ENCODE results near the gene LOXL4.

- TF ChIP-seq CTCF (IDR thresholded peaks at IDR 0.05) (no peak), POLR2A (IDR thresholded peaks at IDR 0.05) (no peak)
Measured at GRCh38 chr10:98312349-98312748, 44.4 kb upstream of the LOXL4 start.

Measured in uterus (tissue), 2 donors.